ENCODE data around the gene SPARC. TPM values are rescaled to one million over a fixed set of nuclear protein-coding genes. Genes with fewer than 3 reads are reported as not detected.

The SPARC gene
- total and polyA plus RNA-seq, 2 experiments from 2014 or later = 4,089 to 16,729 TPM

DNA sequence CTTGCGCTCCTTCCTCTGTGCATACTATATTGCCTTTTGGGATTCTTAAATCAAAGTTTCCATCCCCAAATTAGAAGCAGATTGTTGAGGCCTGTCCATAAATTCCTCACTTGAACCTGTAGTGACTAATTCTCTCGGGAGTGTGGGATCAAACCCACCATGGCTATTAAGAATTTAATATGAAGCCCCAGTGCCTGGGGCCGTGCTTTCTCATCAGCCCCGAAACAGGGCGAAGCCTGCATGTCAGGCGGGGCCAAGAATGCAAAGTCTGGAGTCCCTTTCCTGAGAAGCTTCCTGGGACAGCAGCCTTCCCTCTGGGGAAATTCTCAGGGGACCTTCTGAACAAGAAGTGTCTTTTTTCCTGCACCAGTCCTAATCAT lies 66.3 kb downstream of the SPARC start:
- H4K20me1 ChIP-seq (ENCODE audit: insufficient read depth, poor library complexity, severe bottlenecking) = no peaks in the 10 kb centered on the region
- no peak for DNase-seq (ENCODE audit: low spot score)

DNA sequence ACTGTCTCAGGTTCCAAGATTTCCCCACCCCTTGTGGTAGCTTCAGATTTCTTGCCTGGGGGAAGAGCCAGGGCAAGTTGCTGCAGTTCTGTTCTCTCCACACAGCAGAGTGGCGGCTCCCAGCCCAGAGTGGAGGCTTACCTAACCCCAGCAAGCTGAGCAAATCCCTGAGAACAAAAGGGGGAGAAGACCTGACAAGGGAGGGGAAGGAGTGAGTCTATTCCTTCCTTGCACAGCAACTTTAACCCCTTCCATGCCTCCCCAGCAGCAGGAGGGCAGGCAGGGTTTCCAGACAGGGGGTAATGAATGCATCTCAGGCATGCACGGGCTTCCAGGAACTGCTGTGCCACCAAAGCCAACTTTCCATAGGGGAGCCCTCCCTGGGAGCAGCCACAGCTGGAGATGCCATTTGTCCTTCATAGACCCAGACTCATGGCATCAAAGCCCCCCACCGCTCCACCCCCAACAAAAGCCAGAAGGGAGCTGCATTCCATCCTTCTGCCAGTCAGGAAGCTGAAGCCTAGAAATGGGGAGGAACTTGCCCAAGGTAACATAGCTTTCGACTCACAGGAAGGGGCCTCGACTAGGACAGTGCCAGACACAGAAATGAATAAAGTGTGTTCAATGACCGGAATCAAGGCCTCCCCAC lies 66.8 kb downstream of the SPARC start:
- Histone ChIP-seq H3K27ac (no peak overlapping the region), H3K4me1 (ENCODE audit: insufficient read depth) (peaks cover 4% of the 10 kb centered on the region), H4K20me1 (ENCODE audit: insufficient read depth, poor library complexity, severe bottlenecking) (no peaks in the 10 kb centered on the region), H2AFZ (no peak overlapping the region), H3K4me2 (no peak overlapping the region), H3K79me2 (no peaks in the 10 kb centered on the region), H3K9me3 (ENCODE audit: low read depth) (no peaks in the 10 kb centered on the region), H3K4me3 (no peak overlapping the region), H3K36me3 (replicated peaks; ENCODE audit: insufficient read depth, low read depth) (no peaks in the 10 kb centered on the region), H3K27me3 (peaks cover 11% of the 10 kb centered on the region), H3K9me2 (replicated peaks; ENCODE audit: insufficient read depth) (no peaks in the 10 kb centered on the region)
- no peak for DNase-seq (ENCODE audit: low spot score)
- WGBS (ENCODE audit: low lambda C conversion rate, missing lambda C conversion rate) = 47% methylated on average over 6 of the region's 6 CpGs
- TF ChIP-seq EZH2phosphoT487 (IDR thresholded peaks at IDR 0.05; ENCODE audit: low read depth, severe bottlenecking, unreplicated experiment) (no peak), EZH2 (IDR thresholded peaks at IDR 0.05; ENCODE audit: borderline replicate concordance) (no peak), CTCF (IDR thresholded peaks at IDR 0.05; ENCODE audit: poor library complexity) (no peak)

More for the DNA sequence above, 66.3 kb downstream of the SPARC start:
- 60% methylated on average over 6 of the region's 6 CpGs for WGBS (ENCODE audit: low lambda C conversion rate, missing lambda C conversion rate)
- no peak overlapping the region for H3K27ac ChIP-seq
- no peak overlapping the region for H3K4me3 ChIP-seq
- no peak overlapping the region for H2AFZ ChIP-seq
- H3K4me1 ChIP-seq (ENCODE audit: insufficient read depth) = peaks cover 4% of the 10 kb centered on the region
- H3K9me3 ChIP-seq (ENCODE audit: low read depth) = no peaks in the 10 kb centered on the region
- H3K79me2 ChIP-seq = no peaks in the 10 kb centered on the region
- no peak overlapping the region for H3K4me2 ChIP-seq
- H3K9me2 ChIP-seq (replicated peaks; ENCODE audit: insufficient read depth) = no peaks in the 10 kb centered on the region
- H3K36me3 ChIP-seq (replicated peaks; ENCODE audit: insufficient read depth, low read depth) = no peaks in the 10 kb centered on the region
- TF ChIP-seq EZH2phosphoT487 (IDR thresholded peaks at IDR 0.05; ENCODE audit: low read depth, severe bottlenecking, unreplicated experiment) (no peak), CTCF (IDR thresholded peaks at IDR 0.05; ENCODE audit: poor library complexity) (no peak), EZH2 (IDR thresholded peaks at IDR 0.05; ENCODE audit: borderline replicate concordance) (no peak)
- H3K27me3 ChIP-seq = peaks cover 11% of the 10 kb centered on the region

DNA sequence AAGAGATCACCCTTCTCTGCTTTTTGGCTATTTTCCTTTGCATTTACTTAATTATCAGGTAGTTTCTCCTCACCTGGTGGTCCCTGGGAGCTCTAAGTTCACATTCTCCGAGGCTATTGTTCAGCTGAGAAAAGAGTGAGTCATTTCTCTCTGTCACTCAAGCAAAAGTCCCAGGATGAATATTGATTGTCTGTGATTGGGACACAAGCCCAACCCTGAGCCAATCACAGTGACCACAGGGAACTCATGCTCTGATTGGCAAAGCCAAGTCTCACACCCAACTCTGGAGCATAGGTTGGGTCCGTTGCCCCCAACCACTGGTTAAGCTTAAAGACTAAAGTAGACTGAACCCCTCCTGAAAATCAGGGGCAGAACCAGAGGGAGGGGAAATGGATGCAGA lies 67.8 kb downstream of the SPARC start:
- 18% methylated on average over 2 of the region's 2 CpGs for WGBS (ENCODE audit: low lambda C conversion rate, missing lambda C conversion rate)
- Histone ChIP-seq H3K4me1 (ENCODE audit: insufficient read depth) (peaks cover 4% of the 10 kb centered on the region), H3K9me3 (ENCODE audit: low read depth) (no peaks in the 10 kb centered on the region), H3K79me2 (no peaks in the 10 kb centered on the region), H3K27me3 (peaks cover 11% of the 10 kb centered on the region), H3K36me3 (replicated peaks; ENCODE audit: insufficient read depth, low read depth) (no peaks in the 10 kb centered on the region), H3K4me3 (no peak overlapping the region), H2AFZ (no peak overlapping the region), H3K9me2 (replicated peaks; ENCODE audit: insufficient read depth) (no peaks in the 10 kb centered on the region), H3K4me2 (no peak overlapping the region), H4K20me1 (ENCODE audit: insufficient read depth, poor library complexity, severe bottlenecking) (no peaks in the 10 kb centered on the region), H3K27ac (no peak overlapping the region)
- no peak for DNase-seq (ENCODE audit: low spot score)
- no peak for TF ChIP-seq EZH2 (IDR thresholded peaks at IDR 0.05; ENCODE audit: borderline replicate concordance)
- TF ChIP-seq CTCF (IDR thresholded peaks at IDR 0.05; ENCODE audit: poor library complexity) = no peak
- TF ChIP-seq EZH2phosphoT487 (IDR thresholded peaks at IDR 0.05; ENCODE audit: low read depth, severe bottlenecking, unreplicated experiment) = no peak

Measured in hepatocyte (in vitro differentiated cells).